GM19238 (cell line): Measurements from ENCODE around the gene FBLIM1.

Experiments used
- DNase-seq: peaks from one replicate; pipeline ENCODE4 v3.0.0; 2011; ENCODE audit warnings: low spot score; ENCODE audit not compliant: insufficient read length

The FBLIM1 gene

DNA sequence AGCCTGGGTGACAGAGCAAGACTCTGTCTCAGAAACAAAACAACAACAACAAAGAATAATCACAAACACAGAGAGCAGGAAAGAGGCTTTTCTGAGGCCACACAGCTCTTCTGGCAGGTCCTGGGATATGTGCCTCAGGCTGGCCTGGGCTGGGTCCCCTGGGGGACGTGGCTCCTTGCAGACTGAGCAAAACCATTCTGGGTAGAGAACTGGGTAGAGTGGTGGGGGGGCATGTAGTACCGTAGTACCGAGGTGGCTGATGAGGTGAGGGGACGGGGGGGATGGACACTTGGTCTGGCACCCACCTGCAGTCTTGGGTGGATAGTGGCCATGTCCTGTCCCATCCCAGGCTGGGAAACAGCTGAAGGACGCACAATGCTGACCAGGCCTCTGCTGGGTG lies 10.3 kb upstream of the FBLIM1 start:
- no peak for DNase-seq

DNA sequence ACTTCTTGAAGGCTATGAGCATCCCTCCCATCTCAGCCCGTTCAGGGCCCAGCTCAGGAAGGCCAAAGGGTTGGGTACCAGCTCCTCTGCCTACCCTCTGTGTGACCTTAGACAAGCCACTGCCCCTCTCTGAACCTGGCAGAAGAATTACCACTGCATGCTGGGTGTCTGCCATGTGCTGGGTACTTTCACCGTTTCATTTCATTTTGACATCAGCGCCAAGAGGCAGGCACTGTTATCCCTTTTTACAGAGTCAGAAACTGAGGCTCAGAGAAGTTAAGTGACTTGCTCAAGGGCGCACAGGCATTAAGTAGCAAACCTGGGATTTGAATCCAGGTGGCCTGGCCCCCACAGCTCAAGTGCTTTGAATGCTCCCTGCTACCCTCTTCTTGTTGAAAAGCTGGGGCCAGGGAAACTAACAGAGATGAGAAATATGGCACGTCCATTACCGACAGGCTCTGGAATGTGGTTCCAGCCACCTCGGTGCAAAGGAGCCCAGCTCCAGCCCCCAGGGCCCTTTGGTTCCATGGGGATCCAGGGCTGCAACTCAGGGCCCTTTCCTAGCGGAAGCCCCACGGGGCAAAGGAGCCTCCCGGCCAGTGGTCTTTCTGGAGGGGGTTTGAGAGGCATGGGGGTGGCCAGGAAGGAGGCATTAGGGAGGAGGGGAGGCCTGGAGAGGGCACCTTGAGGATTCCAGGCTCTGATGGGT lies 9.8 kb upstream of the FBLIM1 start:
- DNase-seq = no peak

DNA sequence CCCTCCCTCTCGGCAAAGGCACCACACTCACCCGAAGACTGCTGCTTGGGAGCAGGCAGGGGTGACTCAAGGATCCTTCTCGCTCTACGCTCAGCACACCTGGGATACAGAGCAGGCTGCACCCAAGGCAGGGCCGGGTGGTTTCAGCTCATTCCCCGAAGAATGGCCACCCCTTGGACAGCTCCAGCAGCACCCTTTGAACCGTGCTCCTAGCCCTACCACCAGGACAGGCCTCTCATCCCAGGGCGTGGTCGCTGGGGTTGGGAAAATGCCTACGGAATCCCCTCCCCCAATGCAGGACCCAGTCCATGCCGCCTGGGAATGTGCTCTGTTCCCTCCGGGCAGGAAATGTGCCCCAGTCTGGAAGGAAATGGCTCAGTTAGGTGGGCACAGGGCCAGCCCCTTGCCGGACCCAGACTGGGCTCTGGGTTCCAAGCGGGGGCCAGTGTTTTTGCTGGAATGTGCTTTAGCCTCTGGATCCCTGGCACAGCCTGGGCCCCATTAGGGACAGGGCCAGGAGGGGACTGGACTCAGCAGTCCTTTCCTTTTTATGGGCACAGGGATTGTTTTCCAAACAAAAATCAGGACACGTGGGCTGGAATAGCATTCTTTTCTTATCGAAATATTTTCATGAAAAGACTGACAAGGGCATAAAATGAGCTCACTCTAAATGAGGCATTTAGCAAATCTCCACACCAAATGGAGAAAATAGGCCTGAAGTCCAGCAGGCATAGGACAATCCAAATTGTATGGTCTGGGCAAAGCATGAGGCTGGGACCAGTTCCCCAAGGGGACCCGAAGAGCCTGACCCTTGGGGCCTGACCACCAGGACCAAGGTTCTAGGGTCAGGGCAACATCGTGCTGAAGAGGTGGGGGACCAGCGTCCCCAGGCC lies 8.9 kb upstream of the FBLIM1 start:
- no peak for DNase-seq

DNA sequence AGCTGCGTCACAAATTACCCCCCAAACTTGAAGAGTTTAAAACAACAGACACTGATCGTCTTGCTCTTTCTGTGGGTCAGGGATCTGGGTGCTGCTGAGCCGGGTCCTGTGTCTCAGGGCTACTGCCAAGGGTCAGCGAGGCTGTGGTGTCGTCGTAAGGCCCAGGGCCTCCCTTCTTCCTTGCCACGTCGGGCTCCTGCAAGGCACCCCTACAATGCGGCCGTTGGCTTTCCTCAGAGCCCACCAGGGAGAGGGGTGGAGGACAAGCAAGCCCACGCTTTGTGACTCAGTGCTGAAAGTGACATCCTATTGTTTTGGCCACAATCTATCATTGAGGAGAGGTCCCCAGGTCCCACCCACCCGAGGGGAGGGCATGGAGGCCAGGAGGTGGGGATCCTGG lies 7.7 kb upstream of the FBLIM1 start:
- DNase-seq = no peak

DNA sequence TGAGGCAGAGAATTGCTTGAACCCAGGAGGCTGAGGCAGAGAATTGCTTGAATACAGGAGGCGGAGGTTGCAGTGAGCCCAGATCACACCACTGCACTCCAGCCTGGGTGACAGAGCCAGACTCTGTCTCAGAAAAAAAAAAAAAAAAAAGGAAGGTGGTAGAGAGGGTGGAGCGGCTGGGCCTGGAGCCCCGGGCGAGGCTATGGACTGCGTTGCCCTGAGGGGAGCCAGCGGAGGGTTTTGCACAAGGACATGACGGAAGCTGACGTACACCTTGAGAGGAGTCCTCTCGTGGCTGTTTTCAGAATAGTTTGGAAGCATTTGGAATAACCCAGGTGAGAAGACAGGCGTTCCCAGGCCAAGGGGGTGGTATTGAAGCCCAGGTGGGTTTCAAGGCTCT lies 6.9 kb upstream of the FBLIM1 start:
- DNase-seq = no peak

DNA sequence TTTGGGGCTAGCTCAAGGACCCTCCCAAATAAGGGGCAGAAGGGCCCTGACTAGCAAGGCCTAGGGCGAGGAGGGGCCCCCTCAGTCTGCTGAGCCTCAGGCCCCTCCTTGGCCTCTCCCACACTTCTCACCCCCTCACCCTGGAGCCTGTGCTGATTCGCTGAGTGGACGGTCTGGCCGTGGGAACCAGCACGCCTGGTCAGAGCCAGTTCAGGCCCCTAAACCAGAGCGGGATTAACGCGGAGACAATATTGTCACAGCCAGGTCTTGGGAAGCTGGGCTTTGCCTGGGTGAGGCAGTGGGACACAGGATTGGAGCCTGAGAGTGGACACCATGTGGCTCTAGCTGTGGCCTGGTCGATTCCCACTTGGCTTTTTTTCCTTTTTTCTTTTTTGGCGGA lies 4.8 kb upstream of the FBLIM1 start:
- DNase-seq = no peak

DNA sequence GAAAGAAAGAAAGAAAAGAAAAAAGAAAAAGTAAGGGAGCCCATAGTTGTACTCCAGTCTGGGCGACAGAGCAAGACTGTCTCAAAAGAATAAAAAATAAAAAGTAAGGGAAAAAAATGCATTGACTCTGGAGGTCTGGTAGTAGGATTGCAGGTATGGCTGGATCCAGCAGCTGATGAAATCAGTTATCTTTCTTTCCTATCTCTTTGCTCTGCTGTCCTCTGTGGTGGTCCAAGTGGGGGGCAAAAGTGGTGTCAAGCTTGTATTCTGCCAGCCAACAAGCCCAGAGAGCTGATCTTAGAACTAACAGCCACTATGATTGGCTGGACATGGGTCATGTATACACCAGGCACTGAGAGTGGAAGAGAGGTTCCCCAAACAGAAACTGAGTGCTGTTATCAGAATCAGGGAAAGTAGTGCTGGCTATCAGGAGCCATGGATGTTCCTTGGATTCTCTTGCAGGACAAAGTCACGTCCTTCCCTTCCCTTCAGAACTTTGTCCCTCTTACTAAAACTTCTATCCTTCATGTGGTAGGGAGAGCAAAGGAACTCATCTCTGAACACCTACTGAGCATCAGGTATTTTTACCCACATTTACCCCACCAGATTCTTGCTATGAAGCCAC lies 3.5 kb upstream of the FBLIM1 start:
- no peak for DNase-seq

DNA sequence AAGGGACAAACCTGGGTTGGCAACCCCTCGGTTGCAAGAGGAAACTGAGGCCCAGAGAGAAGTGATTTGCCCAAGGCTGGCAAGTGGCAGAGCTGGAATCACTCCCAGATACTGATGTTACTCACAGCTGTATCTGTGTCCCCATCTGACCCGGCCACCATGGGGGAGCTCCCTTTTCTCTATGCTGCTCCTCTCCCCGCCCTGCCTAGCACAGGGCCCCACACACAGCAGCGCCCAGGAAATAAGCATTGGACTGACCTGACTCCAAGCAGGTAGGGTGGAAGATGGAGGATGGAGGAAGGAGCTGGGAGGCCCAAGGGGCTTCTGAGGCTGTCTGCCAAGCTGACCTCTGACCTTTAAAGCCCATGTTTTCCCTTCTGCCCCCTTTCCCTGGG lies 3.0 kb upstream of the FBLIM1 start:
- no peak for DNase-seq

DNA sequence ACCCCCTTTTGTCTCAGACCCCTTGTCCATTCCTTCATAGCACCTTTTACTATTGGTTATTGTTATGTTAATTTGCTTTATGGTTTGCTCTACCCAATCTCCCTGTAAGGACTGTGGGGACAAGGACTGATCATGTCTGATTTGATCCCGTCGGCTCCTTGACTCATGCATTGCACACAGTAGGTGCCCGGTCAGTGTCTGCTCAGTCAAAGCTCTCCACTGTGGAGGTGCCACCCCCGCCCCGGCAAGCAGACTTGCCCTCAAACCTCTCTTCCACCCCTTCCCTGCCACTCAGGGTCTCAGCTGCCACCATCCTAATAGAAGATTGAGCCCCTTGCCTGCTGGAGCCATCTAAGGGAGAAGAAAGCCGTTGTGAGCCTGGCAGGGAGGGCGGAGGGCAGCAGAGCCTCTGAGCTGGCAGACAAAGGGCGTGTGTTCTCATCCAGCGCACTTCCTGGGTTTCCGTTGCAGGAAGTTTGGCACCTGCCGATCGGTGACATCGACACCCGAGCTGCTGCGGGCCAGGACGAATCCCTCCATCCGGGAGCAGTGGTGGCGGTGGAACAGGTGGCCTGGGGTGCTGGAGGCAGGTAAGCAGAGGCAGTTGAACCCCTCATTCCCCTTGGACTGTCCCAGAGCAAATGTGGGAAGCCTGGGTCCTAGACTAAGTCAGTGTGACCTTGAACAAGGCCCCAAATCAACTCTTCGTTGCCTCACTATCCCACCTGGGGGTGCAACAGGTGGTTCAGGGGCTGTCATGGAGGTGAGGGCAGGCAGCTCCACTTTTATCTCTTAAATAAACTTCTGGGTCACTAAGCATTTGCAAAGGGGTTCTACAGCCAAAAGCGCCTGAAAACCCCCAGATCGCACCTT lies 2.2 kb upstream of the FBLIM1 start:
- no peak for DNase-seq

DNA sequence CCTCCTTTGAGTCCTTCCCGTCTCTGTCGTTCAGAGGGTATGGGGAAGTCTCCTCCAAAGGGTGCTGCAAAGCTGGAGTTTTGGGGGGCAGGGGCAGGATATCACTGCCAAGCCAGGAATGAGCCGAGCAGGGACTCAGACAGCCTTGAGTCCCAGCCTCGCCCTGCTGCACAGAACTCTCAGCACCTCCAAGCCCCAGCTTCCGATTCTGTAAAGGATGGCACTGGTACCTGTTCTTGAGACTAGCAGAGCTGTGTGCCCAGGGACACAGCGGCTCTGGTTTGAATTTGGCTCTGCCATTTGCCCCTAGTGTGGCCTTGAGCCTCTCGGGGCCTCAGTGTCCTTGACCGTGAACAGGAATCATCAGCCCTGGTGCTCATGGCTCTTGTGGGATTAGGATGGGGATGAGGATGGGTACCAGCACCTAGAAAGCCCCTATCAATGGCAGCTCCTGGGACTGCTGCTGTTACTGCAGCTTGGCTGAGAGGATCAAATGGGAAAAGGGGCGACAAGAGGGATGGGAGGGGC lies 1.5 kb upstream of the FBLIM1 start:
- no peak for DNase-seq

DNA sequence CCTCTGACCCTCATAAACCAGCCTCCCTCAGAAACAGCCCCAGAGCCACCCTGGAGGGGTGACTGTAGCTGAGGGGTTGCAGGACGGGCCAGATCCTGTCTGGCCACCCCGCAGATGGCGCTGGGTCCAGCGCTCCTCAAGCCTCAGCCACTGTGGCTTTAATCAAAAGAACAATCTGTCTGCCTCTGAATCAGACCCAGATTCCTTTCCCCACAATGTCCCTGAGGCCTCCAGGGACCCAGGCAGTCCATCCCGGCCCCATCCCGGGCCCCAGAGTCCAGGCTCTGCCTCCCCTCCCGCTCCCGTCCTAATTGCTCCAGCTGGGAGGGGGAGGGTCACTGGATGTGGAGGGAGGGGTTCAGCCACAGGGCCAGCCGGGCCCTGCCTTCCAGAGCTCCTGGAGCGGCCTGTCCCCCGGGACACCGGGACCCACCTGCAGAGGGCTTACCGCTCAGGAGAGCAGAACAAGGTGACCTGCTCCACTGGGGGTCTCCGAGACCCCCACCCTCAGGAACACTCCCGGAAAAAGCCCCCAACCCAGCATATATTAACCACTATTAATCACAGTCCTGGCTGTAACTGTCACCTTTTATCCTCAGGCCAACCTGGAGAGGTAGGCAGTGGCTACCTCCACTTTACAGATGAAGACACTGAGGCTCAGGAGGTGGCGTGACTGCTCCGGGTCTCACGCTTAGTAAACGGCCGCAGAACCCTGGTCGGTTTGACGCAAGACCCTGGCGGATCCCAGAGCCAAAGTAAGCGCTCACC lies 836 bp upstream of the FBLIM1 start:
- DNase-seq = no peak

DNA sequence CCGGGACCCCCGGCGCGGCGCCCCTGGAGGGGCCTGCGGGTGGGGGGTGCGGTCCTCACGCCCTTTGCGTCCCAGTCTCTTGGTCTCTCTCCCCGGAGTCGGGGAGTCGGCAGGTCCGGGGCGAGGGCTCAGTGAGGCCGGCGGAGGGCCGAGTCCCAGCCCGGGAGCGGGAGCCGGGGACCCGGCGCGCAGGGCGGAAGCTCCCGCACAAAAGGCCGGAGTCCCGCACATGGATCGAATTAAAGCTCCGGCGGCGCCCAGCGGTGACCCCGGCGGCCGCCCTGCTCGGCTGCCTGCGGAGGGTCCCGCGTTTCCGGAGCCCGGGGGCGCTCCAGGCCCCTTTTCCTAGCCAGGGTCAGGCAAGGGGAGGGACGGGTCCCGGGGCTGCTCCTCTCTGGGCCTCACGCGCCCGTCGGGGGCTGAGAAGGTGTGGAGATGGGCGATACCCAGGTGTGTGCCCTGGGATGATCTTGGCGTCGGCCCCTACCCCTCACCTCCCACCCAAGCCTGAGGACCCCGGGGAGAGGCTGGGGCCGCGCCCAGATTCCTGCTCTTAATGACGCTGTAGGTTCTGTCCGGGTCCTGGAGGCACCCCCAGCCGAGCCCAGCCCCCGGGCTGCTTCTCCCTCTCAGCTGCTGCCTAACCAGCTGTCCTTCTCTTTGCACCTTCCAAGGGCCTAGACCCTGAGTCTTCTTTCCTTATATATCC lies 512 bp downstream of the FBLIM1 start:
- DNase-seq = no peak

DNA sequence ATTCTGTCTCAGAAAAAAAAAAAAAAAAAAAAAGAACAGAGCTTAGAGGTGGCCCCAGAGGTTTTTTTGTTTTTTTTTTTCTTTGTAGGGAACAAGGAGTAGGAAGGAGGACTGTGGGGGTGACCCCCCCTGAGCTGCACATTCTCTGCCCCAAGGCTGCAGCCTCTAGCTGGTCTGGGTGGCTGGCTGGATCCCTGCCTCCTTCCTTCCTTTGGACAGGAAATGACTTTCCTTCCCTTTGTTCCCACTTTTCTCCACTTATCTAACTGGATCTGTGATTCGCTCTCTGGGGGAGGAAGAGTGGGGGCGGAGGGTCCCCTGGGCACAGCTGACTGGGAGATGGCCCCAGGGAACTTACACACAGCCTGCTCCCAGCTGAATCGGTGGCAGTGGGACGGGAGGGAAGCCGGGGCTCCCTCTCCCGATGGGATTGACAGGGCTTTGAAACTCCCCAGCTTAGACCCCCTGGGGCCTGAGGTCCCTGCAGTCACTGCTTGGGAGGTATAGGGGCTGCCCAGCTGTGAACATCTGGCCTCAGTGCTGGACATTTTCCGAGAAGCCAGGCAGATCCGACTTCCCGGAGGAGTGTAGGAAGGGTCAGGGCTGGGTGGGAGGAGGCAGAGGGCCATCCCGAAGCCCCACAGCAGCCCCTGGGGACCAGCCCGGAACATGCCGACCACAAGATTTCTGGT lies 2.1 kb downstream of the FBLIM1 start:
- DNase-seq = no peak

DNA sequence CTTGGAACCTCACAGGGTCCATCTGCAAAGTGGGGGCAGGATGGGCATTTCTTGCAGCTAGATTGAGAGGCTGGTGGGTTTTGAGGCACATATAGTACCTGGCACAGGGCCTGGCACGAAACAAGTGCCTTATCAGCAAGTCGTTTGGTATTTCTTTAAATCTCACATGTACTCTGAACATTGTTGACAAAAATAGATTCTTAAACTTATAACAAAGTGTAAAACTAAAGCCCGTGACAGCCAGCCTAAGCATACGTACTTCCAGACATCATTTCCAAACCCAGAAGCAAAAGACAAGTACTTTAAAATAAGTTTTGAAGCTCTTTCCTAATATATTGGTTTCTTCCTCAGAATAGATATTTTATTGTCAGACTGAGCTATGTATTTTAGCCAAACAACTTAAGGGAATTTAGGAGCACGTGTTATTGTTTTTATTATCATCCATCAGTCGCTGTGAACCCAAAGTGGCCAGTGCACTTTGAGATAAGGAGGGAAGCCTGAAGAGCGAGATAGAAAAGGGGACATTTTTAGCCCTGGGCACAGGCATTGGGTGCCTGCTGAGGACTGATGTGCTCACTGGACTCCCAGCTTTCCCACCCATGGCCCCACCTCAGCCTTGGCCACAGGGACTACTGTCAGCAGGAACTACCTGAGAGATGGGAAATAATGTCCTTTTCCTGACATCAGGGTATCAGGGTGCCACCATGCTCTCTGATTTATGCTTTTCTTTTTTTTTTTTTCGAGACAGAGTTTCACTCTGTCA lies 3.0 kb downstream of the FBLIM1 start:
- DNase-seq = no peak

DNA sequence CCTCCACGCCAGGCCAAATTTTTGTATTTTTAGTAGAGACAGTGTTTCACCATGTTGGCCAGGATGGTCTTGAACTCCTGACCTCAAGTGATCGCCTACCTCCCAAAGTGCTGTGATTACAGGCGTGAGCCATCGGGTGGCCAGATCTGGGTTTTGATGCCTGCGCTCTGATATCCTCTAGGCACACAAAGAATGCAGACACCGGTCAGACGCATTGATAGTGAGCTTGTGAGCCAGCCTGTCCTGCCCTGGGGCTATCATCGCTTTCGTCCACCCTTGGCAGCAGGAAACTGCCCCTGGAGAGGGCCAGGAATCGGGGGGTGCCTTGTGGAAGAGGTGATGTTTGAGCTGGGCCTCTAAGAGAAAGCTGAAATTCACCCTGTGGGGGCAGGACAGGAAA lies 4.0 kb downstream of the FBLIM1 start:
- DNase-seq = no peak

DNA sequence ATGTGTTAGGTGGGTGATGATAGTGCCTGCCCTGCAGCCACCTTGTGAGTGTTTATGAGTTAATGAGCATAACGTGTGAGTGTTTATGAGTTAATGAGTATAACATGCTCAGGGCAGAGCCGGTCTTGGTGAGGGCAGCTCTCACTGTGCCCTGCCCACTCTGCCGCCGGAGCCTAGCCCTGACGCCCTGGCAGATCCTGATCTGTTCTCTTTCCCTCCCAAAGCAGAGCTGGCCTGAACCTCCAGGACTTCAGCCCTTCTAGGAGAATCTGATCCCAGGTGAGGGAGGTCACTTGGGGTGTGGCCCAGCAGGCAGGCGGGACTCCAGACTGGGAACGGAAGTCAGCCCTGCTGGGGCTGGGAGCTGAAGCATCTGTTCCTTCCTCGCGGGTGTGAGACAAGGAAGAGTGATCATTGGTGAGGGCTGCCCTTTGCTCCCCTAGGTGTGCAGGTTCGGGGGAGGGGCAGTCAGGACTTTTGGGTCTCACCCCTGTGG lies 5.7 kb downstream of the FBLIM1 start:
- DNase-seq = no peak

DNA sequence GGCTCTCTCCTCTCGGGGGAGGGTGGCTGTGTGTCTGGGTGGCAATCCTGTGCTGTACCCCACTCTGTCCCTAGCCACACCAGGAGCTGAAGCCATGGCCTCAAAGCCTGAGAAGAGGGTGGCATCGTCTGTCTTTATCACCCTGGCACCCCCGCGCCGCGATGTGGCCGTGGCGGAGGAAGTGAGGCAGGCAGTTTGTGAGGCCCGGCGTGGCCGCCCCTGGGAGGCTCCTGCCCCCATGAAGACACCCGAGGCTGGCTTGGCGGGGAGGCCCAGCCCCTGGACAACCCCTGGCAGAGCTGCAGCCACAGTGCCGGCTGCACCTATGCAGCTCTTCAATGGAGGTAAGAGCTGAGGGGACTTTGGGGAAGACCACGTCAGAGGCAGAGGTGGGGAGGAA lies 6.3 kb downstream of the FBLIM1 start:
- DNase-seq = no peak

DNA sequence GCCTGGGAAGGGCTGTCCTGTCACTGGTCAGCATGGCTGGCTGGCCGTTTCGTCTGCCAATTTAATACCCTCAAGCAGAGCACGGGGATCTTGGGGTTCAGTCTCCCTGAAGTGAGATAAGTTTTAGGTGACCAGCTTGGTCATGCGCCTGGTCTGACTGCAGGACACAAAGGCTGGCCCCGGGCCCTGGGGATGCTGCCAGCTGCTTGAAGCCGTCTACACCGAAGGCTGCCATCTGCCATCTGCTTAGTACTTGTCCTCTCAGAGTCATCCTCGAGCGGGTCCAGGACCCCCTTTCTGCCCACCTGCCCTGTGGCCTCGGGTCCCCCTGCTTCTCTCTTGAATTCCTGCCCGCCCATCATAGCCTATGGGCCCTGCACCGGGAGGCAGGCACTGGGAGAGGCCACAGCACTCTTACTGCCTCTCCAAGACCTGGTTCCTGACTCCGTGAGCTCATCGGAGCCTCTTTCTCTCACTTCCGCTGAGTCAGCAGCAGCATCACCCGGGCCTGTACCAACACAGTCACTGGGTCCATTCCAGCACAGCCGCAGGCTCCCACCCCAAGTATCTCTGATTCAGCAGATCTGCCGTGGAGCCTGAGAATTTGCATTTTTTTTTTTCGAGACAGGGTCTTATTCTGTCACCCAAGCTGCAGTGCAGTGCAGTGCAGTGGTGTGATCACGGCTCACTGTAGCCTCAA lies 7.0 kb downstream of the FBLIM1 start:
- DNase-seq = no peak
